Measurements from ENCODE around the gene MYLK4.

DNA sequence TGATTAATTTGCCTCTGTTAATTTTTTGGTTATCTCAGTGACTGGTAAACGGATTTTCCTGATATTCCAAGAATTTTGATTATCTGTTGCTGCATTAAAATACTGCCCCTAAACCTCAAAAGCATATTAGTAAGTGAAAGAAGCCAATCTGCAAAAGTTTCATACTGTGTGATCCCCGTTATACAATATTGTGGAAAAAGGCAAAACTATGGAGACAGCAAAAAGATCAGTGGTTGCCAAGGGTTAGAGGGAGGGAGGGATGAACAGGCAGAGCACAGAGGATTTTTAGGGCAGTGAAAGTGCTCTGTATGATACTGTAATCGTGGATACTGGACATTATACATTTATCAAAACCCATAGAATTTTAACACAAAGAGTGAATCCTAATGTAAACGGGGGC lies 133.0 kb downstream of the MYLK4 start:
- TF ChIP-seq, protein P1, sequence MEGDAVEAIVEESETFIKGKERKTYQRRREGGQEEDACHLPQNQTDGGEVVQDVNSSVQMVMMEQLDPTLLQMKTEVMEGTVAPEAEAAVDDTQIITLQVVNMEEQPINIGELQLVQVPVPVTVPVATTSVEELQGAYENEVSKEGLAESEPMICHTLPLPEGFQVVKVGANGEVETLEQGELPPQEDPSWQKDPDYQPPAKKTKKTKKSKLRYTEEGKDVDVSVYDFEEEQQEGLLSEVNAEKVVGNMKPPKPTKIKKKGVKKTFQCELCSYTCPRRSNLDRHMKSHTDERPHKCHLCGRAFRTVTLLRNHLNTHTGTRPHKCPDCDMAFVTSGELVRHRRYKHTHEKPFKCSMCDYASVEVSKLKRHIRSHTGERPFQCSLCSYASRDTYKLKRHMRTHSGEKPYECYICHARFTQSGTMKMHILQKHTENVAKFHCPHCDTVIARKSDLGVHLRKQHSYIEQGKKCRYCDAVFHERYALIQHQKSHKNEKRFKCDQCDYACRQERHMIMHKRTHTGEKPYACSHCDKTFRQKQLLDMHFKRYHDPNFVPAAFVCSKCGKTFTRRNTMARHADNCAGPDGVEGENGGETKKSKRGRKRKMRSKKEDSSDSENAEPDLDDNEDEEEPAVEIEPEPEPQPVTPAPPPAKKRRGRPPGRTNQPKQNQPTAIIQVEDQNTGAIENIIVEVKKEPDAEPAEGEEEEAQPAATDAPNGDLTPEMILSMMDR (IDR thresholded peaks at IDR 0.05; ENCODE audit: insufficient read depth, low read depth, low read length): no peak
- no peak for TF ChIP-seq EZH2 (IDR thresholded peaks at IDR 0.05; ENCODE audit: insufficient read depth, low read length)

Measured in astrocyte (in vitro differentiated cells and primary cell).